SK-N-SH treated with all-trans-retinoic acid at 6 μM for 48 hours (cell line): ENCODE measurements around the gene GET4.

ENCODE experiments used
- BACH2 ChIP-seq: fragments of 250-450 bp; sonication (Bioruptor Pico); IDR thresholded peaks from 2 replicates; pipeline ENCODE4 v1.9.0; 2021; ENCODE audit warnings: mild to moderate bottlenecking, borderline replicate concordance
- GLIS3 ChIP-seq: fragments of 250-450 bp; sonication (Bioruptor Pico); IDR thresholded peaks from 2 replicates; pipeline ENCODE4 v1.5.0; 2020; ENCODE audit warnings: mild to moderate bottlenecking, moderate library complexity
- TF ChIP-seq, protein P1 (sequence below): fragments of 250-450 bp; sonication (Bioruptor Pico); IDR thresholded peaks from 2 replicates; pipeline ENCODE4 v1.5.1; 2020; ENCODE audit warnings: low read depth, mild to moderate bottlenecking, moderate library complexity
- TF ChIP-seq, protein P2 (sequence below): fragments of 250-450 bp; sonication (Bioruptor Pico); IDR thresholded peaks from 2 replicates; pipeline ENCODE4 v1.8.0; 2020; ENCODE audit warnings: mild to moderate bottlenecking, moderate library complexity, borderline replicate concordance

DNA sequence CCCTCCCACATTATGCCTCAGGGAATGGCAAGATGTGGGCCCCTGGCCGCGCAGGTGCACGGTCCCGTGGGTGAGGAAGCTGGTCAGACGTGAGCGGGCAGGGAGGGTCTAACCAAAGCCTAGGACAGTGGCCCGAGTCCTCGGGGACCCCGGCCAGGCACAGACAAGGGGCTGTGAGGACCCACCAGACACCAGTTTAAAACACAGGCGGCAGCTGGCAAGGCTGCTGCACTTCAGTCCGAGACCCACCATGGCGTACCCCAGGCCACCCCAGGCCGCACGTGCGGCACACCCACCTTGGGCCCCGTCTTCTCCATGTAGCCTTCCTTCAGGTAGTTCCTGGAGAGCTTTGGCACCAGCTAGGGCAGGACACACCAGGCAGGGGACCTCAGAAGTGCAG, 23.5 kb downstream of the GET4 start:
- TF ChIP-seq, protein P1, sequence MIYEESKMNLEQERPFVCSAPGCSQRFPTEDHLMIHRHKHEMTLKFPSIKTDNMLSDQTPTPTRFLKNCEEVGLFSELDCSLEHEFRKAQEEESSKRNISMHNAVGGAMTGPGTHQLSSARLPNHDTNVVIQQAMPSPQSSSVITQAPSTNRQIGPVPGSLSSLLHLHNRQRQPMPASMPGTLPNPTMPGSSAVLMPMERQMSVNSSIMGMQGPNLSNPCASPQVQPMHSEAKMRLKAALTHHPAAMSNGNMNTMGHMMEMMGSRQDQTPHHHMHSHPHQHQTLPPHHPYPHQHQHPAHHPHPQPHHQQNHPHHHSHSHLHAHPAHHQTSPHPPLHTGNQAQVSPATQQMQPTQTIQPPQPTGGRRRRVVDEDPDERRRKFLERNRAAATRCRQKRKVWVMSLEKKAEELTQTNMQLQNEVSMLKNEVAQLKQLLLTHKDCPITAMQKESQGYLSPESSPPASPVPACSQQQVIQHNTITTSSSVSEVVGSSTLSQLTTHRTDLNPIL (CRISPR knock-in tag): no peak
- TF ChIP-seq, protein P2, sequence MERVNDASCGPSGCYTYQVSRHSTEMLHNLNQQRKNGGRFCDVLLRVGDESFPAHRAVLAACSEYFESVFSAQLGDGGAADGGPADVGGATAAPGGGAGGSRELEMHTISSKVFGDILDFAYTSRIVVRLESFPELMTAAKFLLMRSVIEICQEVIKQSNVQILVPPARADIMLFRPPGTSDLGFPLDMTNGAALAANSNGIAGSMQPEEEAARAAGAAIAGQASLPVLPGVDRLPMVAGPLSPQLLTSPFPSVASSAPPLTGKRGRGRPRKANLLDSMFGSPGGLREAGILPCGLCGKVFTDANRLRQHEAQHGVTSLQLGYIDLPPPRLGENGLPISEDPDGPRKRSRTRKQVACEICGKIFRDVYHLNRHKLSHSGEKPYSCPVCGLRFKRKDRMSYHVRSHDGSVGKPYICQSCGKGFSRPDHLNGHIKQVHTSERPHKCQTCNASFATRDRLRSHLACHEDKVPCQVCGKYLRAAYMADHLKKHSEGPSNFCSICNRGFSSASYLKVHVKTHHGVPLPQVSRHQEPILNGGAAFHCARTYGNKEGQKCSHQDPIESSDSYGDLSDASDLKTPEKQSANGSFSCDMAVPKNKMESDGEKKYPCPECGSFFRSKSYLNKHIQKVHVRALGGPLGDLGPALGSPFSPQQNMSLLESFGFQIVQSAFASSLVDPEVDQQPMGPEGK: no peak
- no peak for TF ChIP-seq BACH2 (CRISPR knock-in tag)
- TF ChIP-seq GLIS3 (CRISPR knock-in tag): no peak
